RPMI7951 (cell line): Measurements from ENCODE around the gene RRAGA. TPM values are rescaled to one million over a fixed set of nuclear protein-coding genes. Genes with fewer than 3 reads are reported as not detected.
"Not testable (repeated sequence)": the region's sequence is repeated elsewhere in the genome, so short reads cannot be mapped to it uniquely, and the experiment has no call there.

Experiments
- DNase-seq: peaks from one replicate; pipeline ENCODE4 v3.0.0-alpha.2; 2012; ENCODE audit warnings: low read depth
- total RNA-seq: library from RNA; depleted of rRNA; stranded (reverse); fragments of >200 nt; shearing (Covaris generic); gene quantifications from 2 replicates; pipeline ENCODE4 v1.2.3, GENCODE V29; 2014; rRNA removed

Gene RRAGA
- total RNA-seq, 1 experiment from 2014 or later, result 60.0 TPM

DNA sequence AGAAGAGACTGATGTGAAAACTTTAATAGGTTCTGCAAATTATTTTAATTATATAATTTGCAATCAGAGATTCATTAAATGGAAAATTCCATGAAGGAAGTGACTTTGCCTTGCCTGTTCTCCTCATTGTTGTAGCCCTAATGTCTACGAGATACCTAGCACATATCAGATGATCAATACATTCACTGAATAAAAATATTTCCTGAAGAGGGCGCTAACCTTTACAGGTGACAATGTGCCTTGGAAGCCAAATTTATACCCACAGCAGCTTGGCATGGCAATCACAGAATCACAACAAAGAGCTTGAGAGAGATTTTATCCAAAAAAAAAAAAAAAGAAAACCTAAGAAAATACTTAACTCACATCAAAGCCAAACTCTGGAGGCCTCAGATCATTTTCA lies 36.1 kb downstream of the RRAGA start:
- DNase-seq, result no peak

- peak; percentile 76 for DNase-seq
Measured at GRCh38 chr9:19087106-19088000, 38.1 kb downstream of the RRAGA start.

GRCh38 chr9:19097431-19097830 lies 48.2 kb downstream of the RRAGA start:
- DNase-seq, result not testable (repeated sequence)

Other genes starting within 250 kb of the RRAGA start
- gene SAXO1, start 16.2 kb upstream of the RRAGA start, total RNA-seq, result under 0.01 TPM in 1 of 2 replicates, not detected in the other
- gene HAUS6, start 53.5 kb downstream of the RRAGA start, total RNA-seq, result 25.1 and 31.7 TPM in 2 replicates
- 96.3 and 116 TPM in 2 replicates for gene PLIN2, start 78.1 kb downstream of the RRAGA start, total RNA-seq
- gene DENND4C, start 181.3 kb downstream of the RRAGA start, total RNA-seq, result 33.5 and 65.4 TPM in 2 replicates